ENCODE data around the gene ARL8B. TPM values are rescaled to one million over a fixed set of nuclear protein-coding genes. Genes with fewer than 3 reads are reported as not detected.
A peak's percentile ranks its signal among the peaks of the same experiment; 100 is the strongest.

ARL8B gene
- total RNA-seq, 1 donor from 2014 or later: 90.6 TPM

- ATAC-seq (no peak), DNase-seq (no peak)
- intact Hi-C loops (cut with DNase I): no loop called here
- TF ChIP-seq CTCF (IDR thresholded peaks at IDR 0.05): no peak
- Histone ChIP-seq H3K9me3 (no peaks in the 10 kb centered on the region), H3K27ac (no peak overlapping the region), H3K4me1 (peaks cover 15% of the 10 kb centered on the region), H3K4me3 (no peak overlapping the region), H3K27me3 (ENCODE audit: low read depth) (no peaks in the 10 kb centered on the region), H3K36me3 (peaks cover 99% of the 10 kb centered on the region)
These were observed 91.5 kb downstream of the ARL8B start for GRCh38 chr3:5213574-5213966.

GRCh38 chr3:5214352-5214751 is 92.3 kb downstream of the ARL8B start:
- TF ChIP-seq CTCF (IDR thresholded peaks at IDR 0.05): no peak
- H3K27me3 ChIP-seq (ENCODE audit: low read depth): no peaks in the 10 kb centered on the region
- no peak overlapping the region for H3K27ac ChIP-seq
- peaks cover 93% of the 10 kb centered on the region for H3K36me3 ChIP-seq
- H3K4me1 ChIP-seq: peaks cover 19% of the 10 kb centered on the region
- H3K4me3 ChIP-seq: no peak overlapping the region
- ATAC-seq (no peak), DNase-seq (no peak)
- intact Hi-C loops (cut with DNase I): no loop called here
- no peaks in the 10 kb centered on the region for H3K9me3 ChIP-seq

- ATAC-seq (peak; percentile 56 to 71), DNase-seq (no peak)
- TF ChIP-seq CTCF (IDR thresholded peaks at IDR 0.05): no peak
These were observed 95.9 kb downstream of the ARL8B start for GRCh38 chr3:5217824-5218595.

GRCh38 chr3:5218815-5219214 is 96.7 kb downstream of the ARL8B start:
- no peak for TF ChIP-seq CTCF (IDR thresholded peaks at IDR 0.05)
- peak; percentile 74 to 83 for ATAC-seq
- no peak for DNase-seq
- Histone ChIP-seq H3K27ac (peak overlapping the region; percentile 37), H3K4me1 (peaks cover 19% of the 10 kb centered on the region), H3K4me3 (no peak overlapping the region), H3K27me3 (ENCODE audit: low read depth) (no peaks in the 10 kb centered on the region), H3K9me3 (no peaks in the 10 kb centered on the region), H3K36me3 (peaks cover 62% of the 10 kb centered on the region)
- intact Hi-C loops (cut with DNase I): no loop called here

More at GRCh38 chr3:5217824-5218595, 95.9 kb downstream of the ARL8B start:
- H3K36me3 ChIP-seq: peaks cover 69% of the 10 kb centered on the region
- no peaks in the 10 kb centered on the region for H3K27me3 ChIP-seq (ENCODE audit: low read depth)
- H3K4me3 ChIP-seq: no peak overlapping the region
- no peaks in the 10 kb centered on the region for H3K9me3 ChIP-seq
- peak overlapping the region; percentile 34 for H3K27ac ChIP-seq
- peaks cover 19% of the 10 kb centered on the region for H3K4me1 ChIP-seq
- intact Hi-C loops (cut with DNase I): no loop called here

GRCh38 chr3:5219216-5219615 is 97.1 kb downstream of the ARL8B start:
- peak in 1 of 2 donors; percentile 13 for ATAC-seq
- Histone ChIP-seq H3K27ac (peak overlapping the region; percentile 37), H3K36me3 (peaks cover 58% of the 10 kb centered on the region), H3K27me3 (ENCODE audit: low read depth) (no peaks in the 10 kb centered on the region), H3K4me3 (no peak overlapping the region), H3K4me1 (peaks cover 19% of the 10 kb centered on the region), H3K9me3 (no peaks in the 10 kb centered on the region)
- intact Hi-C loops (cut with DNase I): no loop called here
- no peak for TF ChIP-seq CTCF (IDR thresholded peaks at IDR 0.05)
- no peak for DNase-seq
